ENCODE measurements around the gene HIVEP3.

HIVEP3 gene

GRCh38 chr1:41538741-41539417 is 379.8 kb downstream of the HIVEP3 start:
- peak; percentile 1 for DNase-seq

- peak; percentile 1 for DNase-seq
These were observed 380.9 kb downstream of the HIVEP3 start for GRCh38 chr1:41537788-41538351.

GRCh38 chr1:41537251-41537650 is 381.5 kb downstream of the HIVEP3 start:
- peak; percentile 0 for DNase-seq

- DNase-seq, result no peak
These were observed 382.3 kb downstream of the HIVEP3 start for GRCh38 chr1:41536361-41536802.

- no peak for DNase-seq
These were observed 383.0 kb downstream of the HIVEP3 start for GRCh38 chr1:41535716-41536115.

- no peak for DNase-seq
These were observed 383.4 kb downstream of the HIVEP3 start for GRCh38 chr1:41535276-41535675.

GRCh38 chr1:41534181-41535076 is 384.3 kb downstream of the HIVEP3 start:
- DNase-seq, result no peak

- no peak for DNase-seq
These were observed 385.0 kb downstream of the HIVEP3 start for GRCh38 chr1:41533731-41534080.

- no peak for DNase-seq
These were observed 385.5 kb downstream of the HIVEP3 start for GRCh38 chr1:41533016-41533730.

- peak; percentile 0 for DNase-seq
These were observed 386.3 kb downstream of the HIVEP3 start for GRCh38 chr1:41532206-41532975.

GRCh38 chr1:41530411-41530810 is 388.3 kb downstream of the HIVEP3 start:
- DNase-seq, result no peak

- DNase-seq, result peak; percentile 1
These were observed 388.9 kb downstream of the HIVEP3 start for GRCh38 chr1:41529621-41530395.

- no peak for DNase-seq
These were observed 389.8 kb downstream of the HIVEP3 start for GRCh38 chr1:41528726-41529605.

GRCh38 chr1:41528106-41528505 is 390.6 kb downstream of the HIVEP3 start:
- DNase-seq, result no peak

- no peak for DNase-seq
These were observed 391.7 kb downstream of the HIVEP3 start for GRCh38 chr1:41526956-41527561.

GRCh38 chr1:41525891-41526587 is 392.7 kb downstream of the HIVEP3 start:
- no peak for DNase-seq

- DNase-seq, result no peak
These were observed 393.7 kb downstream of the HIVEP3 start for GRCh38 chr1:41524676-41525675.

All from stimulated activated CD4-positive, alpha-beta T cell treated with anti-CD3 and anti-CD28 coated beads, Interleukin-15, amount 100 ng/mL, for 24 hours (primary cell).